SK-N-SH treated with all-trans-retinoic acid at 6 μM for 48 hours (cell line): Measurements from ENCODE around the gene ERG.

Experiments
- CREB5 ChIP-seq: fragments of 250-450 bp; sonication (Bioruptor Pico); IDR thresholded peaks from 2 replicates; pipeline ENCODE4 v1.5.1; 2020; ENCODE audit warnings: low read depth, mild to moderate bottlenecking, moderate library complexity
- CSDC2 ChIP-seq: fragments of 250-450 bp; sonication (Bioruptor Pico); IDR thresholded peaks from 2 replicates; pipeline ENCODE4 v1.5.0; 2020; ENCODE audit warnings: mild to moderate bottlenecking, moderate library complexity
- ESRRG ChIP-seq: fragments of 250-450 bp; sonication (Bioruptor Pico); IDR thresholded peaks from 2 replicates; pipeline ENCODE4 v1.6.1; 2021; ENCODE audit warnings: mild to moderate bottlenecking
- ISL1 ChIP-seq: fragments of 250-450 bp; sonication (Bioruptor Pico); IDR thresholded peaks from 2 replicates; pipeline ENCODE4 v2.1.2; 2022; ENCODE audit warnings: mild to moderate bottlenecking, moderate library complexity
- OSR1 ChIP-seq: fragments of 250-450 bp; sonication (Bioruptor Pico); IDR thresholded peaks from 2 replicates; pipeline ENCODE4 v1.8.0; 2022; ENCODE audit warnings: moderate library complexity, mild to moderate bottlenecking, inconsistent platforms
- PATZ1 ChIP-seq: fragments of 250-450 bp; sonication (Bioruptor Pico); IDR thresholded peaks from 2 replicates; pipeline ENCODE4 v1.8.0; 2020; ENCODE audit warnings: mild to moderate bottlenecking, moderate library complexity, borderline replicate concordance
- PPARA ChIP-seq: fragments of 250-450 bp; sonication (Bioruptor Pico); IDR thresholded peaks from 2 replicates; pipeline ENCODE4 v1.5.0; 2020; ENCODE audit warnings: mild to moderate bottlenecking, borderline replicate concordance
- RARB ChIP-seq: fragments of 250-450 bp; sonication (Bioruptor Pico); IDR thresholded peaks from 2 replicates; pipeline ENCODE4 v1.8.0; 2021; ENCODE audit warnings: mild to moderate bottlenecking, moderate library complexity
- TCF4 ChIP-seq: fragments of 250-450 bp; sonication (Bioruptor Pico); IDR thresholded peaks from 2 replicates; pipeline ENCODE4 v1.8.0; 2021; ENCODE audit warnings: mild to moderate bottlenecking, moderate library complexity, borderline replicate concordance
- ZFP30 ChIP-seq: fragments of 450-650 bp; formaldehyde crosslinking; IDR thresholded peaks from 2 replicates; pipeline ENCODE4 v1.5.0; 2022; ENCODE audit warnings: mild to moderate bottlenecking, moderate library complexity
- ZNF565 ChIP-seq: fragments of 450-650 bp; formaldehyde crosslinking; conservative IDR thresholded peaks from 2 replicates; pipeline ENCODE4 v1.5.0; 2020; ENCODE audit warnings: low read depth, mild to moderate bottlenecking, moderate library complexity
- ZNF8 ChIP-seq: fragments of 450-650 bp; formaldehyde crosslinking; IDR thresholded peaks from 2 replicates; pipeline ENCODE4 v1.5.0; 2020; ENCODE audit warnings: mild to moderate bottlenecking, moderate library complexity

- no peak for TF ChIP-seq ZFP30 (CRISPR knock-in tag)
- TF ChIP-seq OSR1: no peak
- no peak for TF ChIP-seq ZNF8 (CRISPR knock-in tag)
- no peak for TF ChIP-seq RARB (CRISPR knock-in tag)
- no peak for TF ChIP-seq CREB5 (CRISPR knock-in tag)
- TF ChIP-seq ZNF565 (CRISPR knock-in tag): no peak
- no peak for TF ChIP-seq PATZ1 (CRISPR knock-in tag)
- TF ChIP-seq ESRRG (CRISPR knock-in tag): no peak
- TF ChIP-seq ISL1 (CRISPR knock-in tag): no peak
- TF ChIP-seq PPARA (CRISPR knock-in tag): no peak
- TF ChIP-seq TCF4 (CRISPR knock-in tag): no peak
- TF ChIP-seq CSDC2 (CRISPR knock-in tag): no peak
Observed at GRCh38 chr21:38383411-38384237, 114.7 kb downstream of the ERG start.
